Kidney (tissue), 14 donors: ENCODE data around the gene PKD1. TPM values are rescaled to one million over a fixed set of nuclear protein-coding genes. Genes with fewer than 3 reads are reported as not detected.

Experiments used
- DNase-seq, 5 donors: peaks; one replicate each; pipeline ENCODE4 v3.0.0-alpha.2; 2013 to 2020
- FAIRE-seq: peaks from 2 replicates; lab custom pipeline; 2012; peaks lifted over from hg19 to GRCh38; lab: Jason Lieb, UNC
- H3K27ac ChIP-seq, 2 donors: one replicate each; pipeline ENCODE4 v1.7.0; 2013; ENCODE audit warnings: low read depth in 2 of 2, low read length in 2 of 2, inconsistent platforms in 1 of 2
- H3K27me3 ChIP-seq: one replicate; pipeline ENCODE4 v1.7.1; 2013; ENCODE audit warnings: low read length, inconsistent platforms; ENCODE audit not compliant: control insufficient read depth, insufficient read depth
- H3K36me3 ChIP-seq, 3 donors: one replicate each; pipeline versions ENCODE4 v1.7.0 to v1.7.1; 2013; ENCODE audit warnings: low read length in 3 of 3, control low read depth in 1 of 3, inconsistent platforms in 1 of 3; ENCODE audit not compliant: insufficient read depth in 3 of 3, control insufficient read depth in 2 of 3
- H3K4me1 ChIP-seq, 3 donors: one replicate each; pipeline versions ENCODE4 v1.7.0 to v1.7.1; 2013; ENCODE audit warnings: low read length in 3 of 3, inconsistent platforms in 1 of 3, low read depth in 1 of 3; ENCODE audit not compliant: control insufficient read depth in 2 of 3, insufficient read depth in 2 of 3
- H3K4me3 ChIP-seq, 3 donors: one replicate each; pipeline versions ENCODE4 v1.7.0 to v1.8.1; 2013; ENCODE audit warnings: low read length in 3 of 3, control low read depth in 1 of 3, inconsistent platforms in 1 of 3
- H3K9ac ChIP-seq, 3 donors: one replicate each; pipeline versions ENCODE4 v1.7.0 to v1.7.1; 2013; ENCODE audit warnings: low read length in 3 of 3, control low read depth in 1 of 3, inconsistent platforms in 1 of 3
- H3K9me3 ChIP-seq, 3 donors: one replicate each; pipeline versions ENCODE4 v1.7.0 to v1.7.1; 2013; ENCODE audit warnings: low read length in 3 of 3, control low read depth in 1 of 3, inconsistent platforms in 1 of 3; ENCODE audit not compliant: control insufficient read depth in 2 of 3, insufficient read depth in 1 of 3
- CTCF ChIP-seq: IDR thresholded peaks from 3 replicates; pipeline ENCODE4 v1.5.1; 2012; ENCODE audit warnings: mild to moderate bottlenecking, moderate library complexity, borderline replicate concordance; ENCODE audit not compliant: insufficient read depth; ENCODE audit errors: extremely low read depth
- intact Hi-C: fragments of 100-400 bp; cut with DNase I; formaldehyde crosslinking; loops from one replicate; pipeline ENCODE4 v1.11.1; 2022
- polyA plus RNA-seq: library from polyadenylated mRNA; stranded (reverse); fragments of 350-450 nt; fragmentation: Illumina TruSeq; extraction: RNeasy Lipid Tissue Mini Kit (QIAGEN cat#74804); gene quantifications from one replicate; pipeline ENCODE4 v1.2.3, GENCODE V29; 2014; ENCODE audit warnings: low read depth, low replicate concordance; ENCODE audit not compliant: insufficient read depth
- total RNA-seq: library from RNA; stranded (reverse); fragmentation: NEBNext Ultra II Directional; extraction: Animal tissue kit (Norgen Biotek cat#: 25700); gene quantifications from one replicate; pipeline ENCODE4 v1.2.1, GENCODE V29; 2021
- donor health status: control.
- donor health status: control.
- donor health status: control.
- donor health status: control.
- donor health status: control.
- donor health status: DM: yes; HTN: yes; CAD: no.
- donor health status: Normal renal cell carcinoma (clear cell type).

Gene PKD1
- total and polyA plus RNA-seq, 2 donors from 2014 or later: 16.2 to 88.3 TPM

- intact Hi-C loops: no loop called here
- H3K9ac ChIP-seq: no peak overlapping the region
- H3K27me3 ChIP-seq: no peaks in the 10 kb centered on the region
- H3K27ac ChIP-seq: no peak overlapping the region
- no peak for FAIRE-seq
- no peak overlapping the region for H3K4me3 ChIP-seq
- no peaks in the 10 kb centered on the region for H3K4me1 ChIP-seq
- H3K36me3 ChIP-seq: peaks cover 0 to 30% (median 23%) of the 10 kb centered on the region in 3 donors
- H3K9me3 ChIP-seq: no peaks in the 10 kb centered on the region
- peak in 1 of 5 donors; percentile 7 for DNase-seq
- TF ChIP-seq CTCF: no peak
These were observed 78.3 kb downstream of the PKD1 start for GRCh38 chr16:2057438-2057837.

GRCh38 chr16:2056681-2057407, 78.9 kb downstream of the PKD1 start:
- FAIRE-seq: no peak

GRCh38 chr16:2056077-2056476, 79.6 kb downstream of the PKD1 start:
- H3K9me3 ChIP-seq: no peaks in the 10 kb centered on the region
- H3K27me3 ChIP-seq: no peaks in the 10 kb centered on the region
- no peak for DNase-seq
- TF ChIP-seq CTCF: no peak
- no peak overlapping the region for H3K4me3 ChIP-seq
- intact Hi-C loops: no loop called here
- FAIRE-seq: no peak
- H3K9ac ChIP-seq: no peak overlapping the region
- H3K36me3 ChIP-seq: peaks cover 0 to 41% (median 21%) of the 10 kb centered on the region in 3 donors
- no peaks in the 10 kb centered on the region for H3K4me1 ChIP-seq
- H3K27ac ChIP-seq: no peak overlapping the region

More at GRCh38 chr16:2056681-2057407, 78.9 kb downstream of the PKD1 start:
- Histone ChIP-seq H3K27ac (no peak overlapping the region), H3K9me3 (no peaks in the 10 kb centered on the region), H3K36me3 (peaks cover 0 to 35% (median 21%) of the 10 kb centered on the region in 3 donors), H3K27me3 (no peaks in the 10 kb centered on the region), H3K4me1 (no peaks in the 10 kb centered on the region), H3K4me3 (no peak overlapping the region), H3K9ac (no peak overlapping the region)
- intact Hi-C loops: no loop called here
- no peak for TF ChIP-seq CTCF
- DNase-seq: peak in 2 of 5 donors; percentile 50 to 60
